PFSK-1 (cell line): ENCODE results near the gene IL17C.

Experiments used
- FOXP2 ChIP-seq: optimal IDR thresholded peaks from 2 replicates; pipeline ENCODE3; 2011; ENCODE audit warnings: borderline replicate concordance, control low read depth, inconsistent platforms; ENCODE audit not compliant: insufficient read depth; ENCODE audit errors: extremely low read length, extremely low read depth
- POLR2AphosphoS5 ChIP-seq: IDR thresholded peaks from 2 replicates; pipeline ENCODE4 v1.6.1; 2012; ENCODE audit warnings: low read depth, mild to moderate bottlenecking, control low read depth, low read length, moderate library complexity
- REST ChIP-seq, 2 experiments: IDR thresholded peaks; 2 replicates each; pipeline versions ENCODE4 v1.6.1 to v1.8.0; 2011 to 2012; ENCODE audit warnings: low read depth in 2 of 2, low read length in 2 of 2, control low read depth in 1 of 2, inconsistent platforms in 1 of 2, mild to moderate bottlenecking in 1 of 2, moderate library complexity in 1 of 2; ENCODE audit not compliant: insufficient read depth in 1 of 2
- SIN3A ChIP-seq: IDR thresholded peaks from 2 replicates; pipeline ENCODE4 v1.6.1; 2012; ENCODE audit warnings: mild to moderate bottlenecking, low read length, moderate library complexity, borderline replicate concordance; ENCODE audit not compliant: insufficient read depth
- TAF1 ChIP-seq: IDR thresholded peaks from 2 replicates; pipeline ENCODE4 v1.6.1; 2012; ENCODE audit warnings: low read length, control low read depth, borderline replicate concordance; ENCODE audit not compliant: insufficient read depth

The IL17C gene

GRCh38 chr16:88631384-88631783 lies 7.0 kb upstream of the IL17C start:
- no peak for TF ChIP-seq FOXP2
- TF ChIP-seq TAF1: no peak
- TF ChIP-seq REST (IDR thresholded peaks at IDR 0.05; ENCODE audit: insufficient read depth in 1 of 2, low read depth in 2 of 2, low read length in 2 of 2): no peak
- no peak for TF ChIP-seq POLR2AphosphoS5
- TF ChIP-seq SIN3A: no peak

- TF ChIP-seq SIN3A (no peak), TAF1 (no peak), REST (IDR thresholded peaks at IDR 0.05; ENCODE audit: insufficient read depth in 1 of 2, low read depth in 2 of 2, low read length in 2 of 2) (no peak), POLR2AphosphoS5 (no peak), FOXP2 (no peak)
Measured at GRCh38 chr16:88631920-88632586, 6.3 kb upstream of the IL17C start.

- TF ChIP-seq TAF1: no peak
- TF ChIP-seq REST (IDR thresholded peaks at IDR 0.05; ENCODE audit: insufficient read depth in 1 of 2, low read depth in 2 of 2, low read length in 2 of 2): no peak
Measured at GRCh38 chr16:88632587-88632930, 5.8 kb upstream of the IL17C start.

- no peak for TF ChIP-seq TAF1
- no peak for TF ChIP-seq REST (IDR thresholded peaks at IDR 0.05; ENCODE audit: insufficient read depth in 1 of 2, low read depth in 2 of 2, low read length in 2 of 2)
- no peak for TF ChIP-seq SIN3A
- no peak for TF ChIP-seq FOXP2
- no peak for TF ChIP-seq POLR2AphosphoS5
Measured at GRCh38 chr16:88633684-88634140, 4.7 kb upstream of the IL17C start.

- TF ChIP-seq FOXP2 (no peak), REST (IDR thresholded peaks at IDR 0.05; ENCODE audit: insufficient read depth in 1 of 2, low read depth in 2 of 2, low read length in 2 of 2) (no peak), SIN3A (no peak), POLR2AphosphoS5 (no peak), TAF1 (no peak)
Measured at GRCh38 chr16:88634141-88634993, 4.0 kb upstream of the IL17C start.
